Measurements from ENCODE around the gene NXN. TPM values are rescaled to one million over a fixed set of nuclear protein-coding genes. Genes with fewer than 3 reads are reported as not detected.

The NXN gene
- total RNA-seq, 2 donors from 2014 or later = 13.9 to 18.9 TPM

GRCh38 chr17:814371-814770 is 165.2 kb downstream of the NXN start:
- TF ChIP-seq CTCF (IDR thresholded peaks at IDR 0.05) = no peak
- ATAC-seq (ENCODE audit: insufficient number of reproducible peaks, low FRiP score, low read depth) (no peak), DNase-seq (ENCODE audit: low spot score) (no peak)
- Histone ChIP-seq H3K27ac (no peak overlapping the region), H3K4me1 (ENCODE audit: control insufficient read depth in 1 of 2, low read depth in 2 of 2) (no peaks in the 10 kb centered on the region), H3K9me3 (no peaks in the 10 kb centered on the region), H3K4me3 (no peak overlapping the region), H3K36me3 (peaks cover 3% of the 10 kb centered on the region), H3K27me3 (replicated peaks; ENCODE audit: insufficient read depth) (no peaks in the 10 kb centered on the region)

DNA sequence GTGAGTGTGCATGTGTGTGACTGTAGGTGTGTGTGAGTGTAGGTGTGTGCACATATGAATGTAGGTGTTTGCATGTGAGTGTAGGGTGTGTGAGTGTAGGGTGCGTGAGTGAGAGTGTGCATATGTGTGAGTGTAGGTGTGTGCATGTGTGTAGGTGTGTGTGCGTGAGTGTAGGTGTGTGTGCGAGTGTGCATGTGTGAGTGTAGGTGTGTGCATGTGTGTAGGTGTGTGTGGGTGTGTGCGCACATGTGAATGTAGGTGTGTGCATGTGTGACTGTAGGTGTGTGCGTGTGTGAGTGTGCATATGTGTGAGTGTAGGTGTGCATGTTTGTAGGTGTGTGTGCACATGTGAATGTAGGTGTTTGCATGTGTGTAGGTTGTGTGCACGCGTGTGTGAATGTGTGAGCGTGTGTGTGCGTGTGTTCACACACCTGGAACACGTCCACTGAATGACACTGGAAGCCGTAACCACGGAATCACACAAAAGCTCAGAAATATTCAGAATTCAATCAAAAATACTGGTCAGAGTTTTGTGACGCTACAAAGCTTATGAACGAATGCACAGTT is 166.9 kb downstream of the NXN start:
- no peaks in the 10 kb centered on the region for H3K27me3 ChIP-seq (replicated peaks; ENCODE audit: insufficient read depth)
- H3K27ac ChIP-seq = no peak overlapping the region
- no peak overlapping the region for H3K4me3 ChIP-seq
- TF ChIP-seq CTCF (IDR thresholded peaks at IDR 0.05) = no peak
- H3K4me1 ChIP-seq (ENCODE audit: control insufficient read depth in 1 of 2, low read depth in 2 of 2) = no peaks in the 10 kb centered on the region
- DNase-seq (ENCODE audit: low spot score) (no peak), ATAC-seq (ENCODE audit: insufficient number of reproducible peaks, low FRiP score, low read depth) (no peak)
- peaks cover 3% of the 10 kb centered on the region for H3K36me3 ChIP-seq
- no peaks in the 10 kb centered on the region for H3K9me3 ChIP-seq

- H3K4me1 ChIP-seq (ENCODE audit: control insufficient read depth in 1 of 2, low read depth in 2 of 2) = no peaks in the 10 kb centered on the region
- TF ChIP-seq CTCF (IDR thresholded peaks at IDR 0.05) = no peak
- ATAC-seq (ENCODE audit: insufficient number of reproducible peaks, low FRiP score, low read depth) (no peak), DNase-seq (ENCODE audit: low spot score) (no peak)
- no peak overlapping the region for H3K27ac ChIP-seq
- H3K9me3 ChIP-seq = no peaks in the 10 kb centered on the region
- no peak overlapping the region for H3K4me3 ChIP-seq
- no peaks in the 10 kb centered on the region for H3K36me3 ChIP-seq
- no peaks in the 10 kb centered on the region for H3K27me3 ChIP-seq (replicated peaks; ENCODE audit: insufficient read depth)
These were observed 168.4 kb downstream of the NXN start for GRCh38 chr17:811051-811784.

DNA sequence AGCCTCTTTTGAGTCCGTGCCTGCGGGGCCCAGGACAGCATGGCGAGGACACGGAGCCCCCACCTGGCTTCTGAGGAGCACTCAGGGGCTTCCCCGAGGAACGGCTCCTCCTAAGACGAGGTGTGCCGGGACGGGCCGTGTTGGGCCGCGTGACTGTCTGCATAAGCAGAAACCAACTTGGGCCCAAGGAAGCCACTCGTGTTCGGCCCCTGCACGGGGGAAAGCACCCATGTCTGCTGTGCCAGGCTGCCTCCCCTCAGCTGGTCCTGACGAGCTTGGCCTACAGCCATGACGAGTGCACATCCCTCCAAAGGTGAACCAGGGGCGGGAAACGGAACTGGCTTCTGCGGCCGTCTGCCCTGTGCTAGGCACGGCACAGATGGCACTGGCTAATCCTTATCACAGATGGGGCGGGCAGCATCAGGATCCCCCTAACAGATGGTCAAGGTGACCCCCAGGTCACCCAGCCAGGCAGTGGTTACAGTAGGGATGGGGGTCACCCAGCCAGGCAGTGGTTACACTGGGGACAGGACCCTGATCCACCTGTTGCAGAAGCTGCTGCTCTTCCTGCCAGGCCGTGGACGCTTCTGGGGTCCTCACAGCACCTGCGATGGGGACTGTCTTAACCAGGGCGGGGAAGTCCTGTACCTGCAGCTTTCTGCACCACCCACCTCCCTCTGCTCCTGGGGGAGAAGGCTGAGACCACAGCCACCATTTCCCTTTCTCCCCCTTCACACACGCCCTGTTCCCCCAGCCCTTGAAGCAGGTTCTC is 171.9 kb downstream of the NXN start:
- Histone ChIP-seq H3K9me3 (no peaks in the 10 kb centered on the region), H3K27ac (no peak overlapping the region), H3K27me3 (replicated peaks; ENCODE audit: insufficient read depth) (no peaks in the 10 kb centered on the region), H3K4me3 (no peak overlapping the region), H3K4me1 (ENCODE audit: control insufficient read depth in 1 of 2, low read depth in 2 of 2) (no peaks in the 10 kb centered on the region), H3K36me3 (no peaks in the 10 kb centered on the region)
- no peak for TF ChIP-seq CTCF (IDR thresholded peaks at IDR 0.05)
- ATAC-seq (ENCODE audit: insufficient number of reproducible peaks, low FRiP score, low read depth) (no peak), DNase-seq (ENCODE audit: low spot score) (no peak)

DNA sequence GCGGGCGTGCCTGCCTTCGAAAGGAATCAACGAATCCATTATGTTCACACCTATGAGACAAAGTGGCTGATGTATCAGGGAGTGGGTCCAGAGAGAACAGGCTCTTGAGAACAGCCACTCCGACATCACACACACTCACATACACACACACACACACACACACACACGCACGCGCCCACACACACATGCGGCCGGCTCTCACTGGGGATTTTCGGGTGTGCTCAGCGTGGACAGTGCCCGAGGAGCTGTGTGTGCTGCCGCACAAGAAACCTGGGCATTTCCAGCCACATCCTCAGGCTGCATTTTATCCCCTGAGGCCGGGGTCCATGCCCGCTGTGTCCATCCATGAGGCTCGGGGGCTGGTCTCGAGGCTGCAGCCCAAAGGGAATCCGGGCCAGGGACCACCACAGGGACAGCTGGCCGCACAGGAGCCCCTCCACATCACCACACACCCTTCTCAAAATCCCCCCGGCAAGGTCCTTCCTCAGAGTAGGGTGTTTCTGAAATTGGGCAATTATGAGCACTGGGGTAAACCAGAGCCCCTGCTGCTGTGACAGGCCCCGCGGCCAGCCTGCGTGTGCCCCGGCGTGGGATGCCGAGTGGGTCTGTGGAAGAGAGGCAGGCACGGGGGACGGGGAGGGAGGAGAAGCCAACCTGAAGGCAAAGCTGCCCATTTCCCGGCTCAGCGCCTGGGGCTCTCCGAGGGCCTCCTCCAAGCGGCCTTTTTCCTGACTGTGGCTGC is 172.6 kb downstream of the NXN start:
- no peak overlapping the region for H3K4me3 ChIP-seq
- H3K9me3 ChIP-seq = no peaks in the 10 kb centered on the region
- H3K4me1 ChIP-seq (ENCODE audit: control insufficient read depth in 1 of 2, low read depth in 2 of 2) = no peaks in the 10 kb centered on the region
- ATAC-seq (ENCODE audit: insufficient number of reproducible peaks, low FRiP score, low read depth) (peak; percentile 55), DNase-seq (ENCODE audit: low spot score) (no peak)
- no peak overlapping the region for H3K27ac ChIP-seq
- no peaks in the 10 kb centered on the region for H3K36me3 ChIP-seq
- H3K27me3 ChIP-seq (replicated peaks; ENCODE audit: insufficient read depth) = no peaks in the 10 kb centered on the region
- TF ChIP-seq CTCF (IDR thresholded peaks at IDR 0.05) = no peak

Data from thoracic aorta (tissue), 2 donors.